ENCODE data around the gene LRMDA.

The LRMDA gene

GRCh38 chr10:75938380-75939122 is 507.1 kb downstream of the LRMDA start:
- TF ChIP-seq CTCF (IDR thresholded peaks at IDR 0.05) = no peak

GRCh38 chr10:75939541-75939940 is 508.1 kb downstream of the LRMDA start:
- no peak for TF ChIP-seq CTCF (IDR thresholded peaks at IDR 0.05)

GRCh38 chr10:75940742-75941141 is 509.3 kb downstream of the LRMDA start:
- no peak for TF ChIP-seq CTCF (IDR thresholded peaks at IDR 0.05)

- TF ChIP-seq CTCF (IDR thresholded peaks at IDR 0.05) = no peak
Measured at GRCh38 chr10:75941223-75941801, 509.9 kb downstream of the LRMDA start.

GRCh38 chr10:75944061-75944460 is 512.6 kb downstream of the LRMDA start:
- TF ChIP-seq CTCF (IDR thresholded peaks at IDR 0.05) = no peak

GRCh38 chr10:75948583-75948982 is 517.2 kb downstream of the LRMDA start:
- TF ChIP-seq CTCF (IDR thresholded peaks at IDR 0.05) = no peak

GRCh38 chr10:75950307-75950706 is 518.9 kb downstream of the LRMDA start:
- no peak for TF ChIP-seq CTCF (IDR thresholded peaks at IDR 0.05)
